NT2/D1 (cell line): ENCODE data around the gene USP1.

ENCODE experiments used
- DNase-seq: peaks from one replicate; pipeline ENCODE4 v3.0.0-alpha.2; 2011; ENCODE audit warnings: low read depth, low spot score
- H3K27me3 ChIP-seq: 2 replicates; pipeline ENCODE4 v1.6.0; 2011; ENCODE audit warnings: mild to moderate bottlenecking; ENCODE audit not compliant: insufficient read length, insufficient read depth
- H3K36me3 ChIP-seq: 2 replicates; pipeline ENCODE4 v1.6.1; 2011; ENCODE audit warnings: mild to moderate bottlenecking, low read length, mixed read lengths; ENCODE audit not compliant: insufficient read depth, insufficient read length
- H3K4me1 ChIP-seq: 2 replicates; pipeline ENCODE4 v1.5.1; 2011; ENCODE audit not compliant: insufficient read depth, insufficient read length
- H3K4me3 ChIP-seq: 2 replicates; pipeline ENCODE4 v1.5.1; 2011; ENCODE audit warnings: low read depth; ENCODE audit not compliant: insufficient read length
- H3K9ac ChIP-seq: 2 replicates; pipeline ENCODE4 v1.6.0; 2011; ENCODE audit warnings: low read depth; ENCODE audit not compliant: insufficient read length
- H3K9me3 ChIP-seq: 2 replicates; pipeline ENCODE4 v1.5.1; 2011; ENCODE audit warnings: mild to moderate bottlenecking, low read length; ENCODE audit not compliant: insufficient read depth
- SUZ12 ChIP-seq: IDR thresholded peaks from 2 replicates; pipeline ENCODE4 v1.6.1; 2011; ENCODE audit not compliant: insufficient read length, insufficient read depth; ENCODE audit errors: extremely low read depth
- YY1 ChIP-seq: IDR thresholded peaks from 2 replicates; pipeline ENCODE4 v1.6.1; 2011; ENCODE audit not compliant: insufficient read length, insufficient read depth
- ZNF274 ChIP-seq: IDR thresholded peaks from 2 replicates; pipeline ENCODE4 v1.6.1; 2011; ENCODE audit warnings: mild to moderate bottlenecking, low read depth, low read length

USP1 gene

GRCh38 chr1:62487956-62488355 lies 51.1 kb downstream of the USP1 start:
- no peaks in the 10 kb centered on the region for H3K4me1 ChIP-seq
- H3K36me3 ChIP-seq = peaks cover 23% of the 10 kb centered on the region
- no peaks in the 10 kb centered on the region for H3K27me3 ChIP-seq
- no peaks in the 10 kb centered on the region for H3K9me3 ChIP-seq
- H3K9ac ChIP-seq = no peak overlapping the region
- H3K4me3 ChIP-seq = no peak overlapping the region
- DNase-seq = no peak
- TF ChIP-seq YY1 (no peak), SUZ12 (no peak), ZNF274 (no peak)

GRCh38 chr1:62492521-62492920 lies 55.7 kb downstream of the USP1 start:
- no peaks in the 10 kb centered on the region for H3K4me1 ChIP-seq
- no peaks in the 10 kb centered on the region for H3K27me3 ChIP-seq
- TF ChIP-seq YY1 (no peak), ZNF274 (no peak), SUZ12 (no peak)
- H3K4me3 ChIP-seq = no peak overlapping the region
- H3K36me3 ChIP-seq = peaks cover 40% of the 10 kb centered on the region
- DNase-seq = no peak
- H3K9ac ChIP-seq = no peak overlapping the region
- H3K9me3 ChIP-seq = no peaks in the 10 kb centered on the region

- DNase-seq = no peak
- H3K4me3 ChIP-seq = no peak overlapping the region
- TF ChIP-seq SUZ12 (no peak), YY1 (no peak), ZNF274 (no peak)
- H3K4me1 ChIP-seq = no peaks in the 10 kb centered on the region
- H3K9me3 ChIP-seq = no peaks in the 10 kb centered on the region
- H3K27me3 ChIP-seq = no peaks in the 10 kb centered on the region
- H3K9ac ChIP-seq = no peak overlapping the region
- peaks cover 36% of the 10 kb centered on the region for H3K36me3 ChIP-seq
These were observed 56.8 kb downstream of the USP1 start for GRCh38 chr1:62493656-62494055.

- H3K4me3 ChIP-seq = no peak overlapping the region
These were observed 57.3 kb downstream of the USP1 start for GRCh38 chr1:62494137-62494536.

GRCh38 chr1:62500210-62500609 lies 63.4 kb downstream of the USP1 start:
- no peak for TF ChIP-seq ZNF274
- no peak for TF ChIP-seq SUZ12
- no peak for TF ChIP-seq YY1
- Histone ChIP-seq H3K27me3 (no peaks in the 10 kb centered on the region), H3K4me3 (no peak overlapping the region), H3K4me1 (no peaks in the 10 kb centered on the region), H3K9me3 (no peaks in the 10 kb centered on the region), H3K36me3 (peaks cover 12% of the 10 kb centered on the region), H3K9ac (no peak overlapping the region)
- no peak for DNase-seq

More at GRCh38 chr1:62494137-62494536, 57.3 kb downstream of the USP1 start:
- Histone ChIP-seq H3K4me1 (no peaks in the 10 kb centered on the region), H3K36me3 (peaks cover 33% of the 10 kb centered on the region), H3K9me3 (no peaks in the 10 kb centered on the region), H3K9ac (no peak overlapping the region), H3K27me3 (no peaks in the 10 kb centered on the region)
- TF ChIP-seq SUZ12 = no peak
- no peak for DNase-seq
